HCT116 (cell line): ENCODE measurements around the gene LRRK1. TPM values are rescaled to one million over a fixed set of nuclear protein-coding genes. Genes with fewer than 3 reads are reported as not detected.

Experiments used
- ATAC-seq: fragments of 200-7000 bp; cut with Tn5 transposase; 2 replicates; pipeline ENCODE4 v1.9.1; 2020; ENCODE audit warnings: mild to moderate bottlenecking, moderate library complexity
- BruUV-seq: library from RNA; stranded (reverse); fragments of 400-500 nt; replicated peaks from 2 replicates; lab custom pipeline; 2021; lab: Mats Ljungman, UMichigan
- CTCF ChIA-PET: fragments of 300-600 bp; sonication (Branson Sonifier 250); formaldehyde crosslinking; loops from one replicate; lab custom pipeline; 2021; ENCODE audit warnings: antibody characterized with exemption; lab: Charles Lee
- POLR2A ChIA-PET: fragments of 300-600, 350-600 bp; sonication (Branson Sonifier 250); formaldehyde crosslinking; loops from one replicate; lab custom pipeline; 2021; ENCODE audit warnings: antibody characterized with exemption; lab: Charles Lee
- RAD21 ChIA-PET, 2 experiments: fragments of 300-600 bp; sonication (Branson Sonifier 250); formaldehyde crosslinking; loops; one replicate each; lab custom pipeline; 2023; ENCODE audit warnings: low total read pairs in 2 of 2; ENCODE audit not compliant: uncharacterized antibody in 2 of 2, unreplicated experiment in 2 of 2, low non-redundant PET in 1 of 2; lab: Charles Lee
- DNase-seq: peaks from one replicate; pipeline ENCODE4 v3.0.0-alpha.2; 2010; ENCODE audit warnings: low read depth, low spot score
- H2AFZ ChIP-seq: fragments of 200-600 bp; shearing (Covaris generic), sonication (generic); 2 replicates; pipeline ENCODE4 v1.6.1; 2017; ENCODE audit warnings: low read depth, mixed run types, mixed read lengths, antibody characterized with exemption, low read length; ENCODE audit not compliant: poor library complexity, severe bottlenecking
- H3K27ac ChIP-seq: 2 replicates; pipeline ENCODE4 v1.5.1; 2012; ENCODE audit warnings: low read depth, low read length
- H3K27me3 ChIP-seq: fragments of 200-600 bp; sonication (generic); 2 replicates; pipeline ENCODE4 v1.6.1; 2016; ENCODE audit warnings: mixed run types, low read length, mixed read lengths; ENCODE audit not compliant: insufficient read depth
- H3K36me3 ChIP-seq, 2 experiments: fragments of 200-500 bp in 1 of 2; fragments of 200-600 bp in 1 of 2; sonication (Bioruptor generic) in 1 of 2; sonication (generic) in 1 of 2; 2 replicates each; pipeline versions ENCODE4 v1.5.1 to v1.6.1; 2014 to 2016; ENCODE audit warnings: low read length in 2 of 2, inconsistent platforms in 1 of 2, mixed read lengths in 1 of 2, mixed run types in 1 of 2; ENCODE audit not compliant: insufficient read depth in 2 of 2, control insufficient read depth in 1 of 2
- H3K4me1 ChIP-seq, 2 experiments: fragments of 200-600 bp in 1 of 2; sonication (generic) in 1 of 2; 2 replicates each; pipeline versions ENCODE4 v1.5.1 to v1.6.1; 2012 to 2017; ENCODE audit warnings: low read length in 2 of 2, inconsistent platforms in 1 of 2, mild to moderate bottlenecking in 1 of 2, mixed read lengths in 1 of 2, mixed run types in 1 of 2, moderate library complexity in 1 of 2; ENCODE audit not compliant: insufficient read depth in 2 of 2, control insufficient read depth in 1 of 2
- H3K4me2 ChIP-seq: fragments of 200-600 bp; sonication (generic); 2 replicates; pipeline ENCODE4 v1.6.1; 2017; ENCODE audit warnings: mixed run types, low read length, mixed read lengths
- H3K4me3 ChIP-seq, 2 experiments: fragments of 200-600 bp in 1 of 2; sonication (generic) in 1 of 2; replicated peaks in 1 of 2; 2 replicates each; pipeline ENCODE4 v1.5.1; 2011 to 2016; ENCODE audit warnings: low read length in 2 of 2, control low read depth in 1 of 2, low read depth in 1 of 2, mild to moderate bottlenecking in 1 of 2, mixed read lengths in 1 of 2, mixed run types in 1 of 2
- H3K79me2 ChIP-seq: fragments of 200-600 bp; sonication (generic); 2 replicates; pipeline ENCODE4 v1.6.1; 2017; ENCODE audit warnings: mild to moderate bottlenecking, mixed run types, low read length, moderate library complexity, mixed read lengths; ENCODE audit not compliant: insufficient read depth
- H3K9ac ChIP-seq: fragments of 200-600 bp; sonication (generic); 2 replicates; pipeline ENCODE4 v1.6.1; 2016; ENCODE audit warnings: low read length, mixed read lengths
- H3K9me2 ChIP-seq: fragments of 200-600 bp; sonication (generic), shearing (Covaris generic); 2 replicates; pipeline ENCODE4 v1.6.1; 2017; ENCODE audit warnings: mixed run types, mild to moderate bottlenecking, moderate library complexity; ENCODE audit not compliant: insufficient read depth
- H3K9me3 ChIP-seq, 2 experiments: fragments of 200-500 bp in 1 of 2; fragments of 200-600 bp in 1 of 2; sonication (Bioruptor generic) in 1 of 2; sonication (generic) in 1 of 2; 2 replicates each; pipeline ENCODE4 v1.6.1; 2014 to 2017; ENCODE audit warnings: low read length in 2 of 2, mixed read lengths in 2 of 2, inconsistent platforms in 1 of 2, low read depth in 1 of 2, mild to moderate bottlenecking in 1 of 2, mixed run types in 1 of 2, moderate library complexity in 1 of 2; ENCODE audit not compliant: control insufficient read depth in 1 of 2, insufficient read depth in 1 of 2
- H4K20me1 ChIP-seq: fragments of 200-600 bp; sonication (generic), shearing (Covaris generic); 2 replicates; pipeline ENCODE4 v1.6.1; 2017; ENCODE audit warnings: mixed run types, mild to moderate bottlenecking, moderate library complexity; ENCODE audit not compliant: insufficient read depth
- CBX3 ChIP-seq: IDR thresholded peaks from 2 replicates; pipeline ENCODE4 v1.6.1; 2012; ENCODE audit warnings: low read depth
- CEBPB ChIP-seq: IDR thresholded peaks from 2 replicates; pipeline ENCODE4 v1.6.1; 2012; ENCODE audit warnings: low read depth
- CTCF ChIP-seq, 3 experiments: fragments of 200-600 bp in 1 of 3; sonication (generic) in 1 of 3; IDR thresholded peaks in 2 of 3; conservative IDR thresholded peaks in 1 of 3; 2 replicates each; pipeline ENCODE4 v1.5.1; 2012 to 2017; ENCODE audit warnings: low read depth in 2 of 3, low read length in 2 of 3, antibody characterized with exemption in 1 of 3, borderline replicate concordance in 1 of 3, control low read depth in 1 of 3, mild to moderate bottlenecking in 1 of 3, mixed read lengths in 1 of 3, mixed run types in 1 of 3, moderate library complexity in 1 of 3; ENCODE audit not compliant: insufficient read depth in 1 of 3
- ELF1 ChIP-seq: IDR thresholded peaks from 2 replicates; pipeline ENCODE4 v1.6.1; 2012; ENCODE audit warnings: low read depth, borderline replicate concordance
- EZH2phosphoT487 ChIP-seq: fragments of 200-600 bp; IDR thresholded peaks from 2 replicates; pipeline ENCODE4 v1.6.1; 2018; ENCODE audit warnings: antibody characterized with exemption, borderline replicate concordance
- POLR2AphosphoS5 ChIP-seq: IDR thresholded peaks from 2 replicates; pipeline ENCODE4 v1.6.1; 2011; ENCODE audit warnings: mild to moderate bottlenecking, low read depth, low read length, moderate library complexity
- RAD21 ChIP-seq: IDR thresholded peaks from 2 replicates; pipeline ENCODE4 v1.6.1; 2012; ENCODE audit warnings: low read depth, mild to moderate bottlenecking
- REST ChIP-seq: IDR thresholded peaks from 2 replicates; pipeline ENCODE4 v1.6.1; 2012; ENCODE audit warnings: low read depth
- SRF ChIP-seq: IDR thresholded peaks from 2 replicates; pipeline ENCODE4 v1.6.1; 2012; ENCODE audit warnings: low read depth
- TCF7L2 ChIP-seq: IDR thresholded peaks from 2 replicates; pipeline ENCODE4 v1.7.0; 2011; ENCODE audit warnings: borderline replicate concordance, inconsistent platforms; ENCODE audit not compliant: insufficient read depth, insufficient read length; ENCODE audit errors: extremely low read depth
- YY1 ChIP-seq: IDR thresholded peaks from 2 replicates; pipeline ENCODE4 v1.6.1; 2011; ENCODE audit warnings: low read length, low read depth, moderate library complexity, mild to moderate bottlenecking; ENCODE audit not compliant: insufficient replicate concordance; ENCODE audit errors: extremely low read depth
- ZBTB33 ChIP-seq: IDR thresholded peaks from 2 replicates; pipeline ENCODE4 v1.6.1; 2011; ENCODE audit warnings: mild to moderate bottlenecking, low read length, moderate library complexity; ENCODE audit not compliant: insufficient replicate concordance; ENCODE audit errors: extremely low read depth
- ZFX ChIP-seq: fragments of 450-650 bp; IDR thresholded peaks from 2 replicates; pipeline ENCODE4 v1.6.1; 2017
- intact Hi-C: fragments of 100-400 bp; cut with micrococcal nuclease; formaldehyde crosslinking; loops from 2 replicates; pipeline ENCODE4 v1.10.0; 2022
- total RNA-seq: library from RNA; stranded (reverse); gene quantifications from one replicate; pipeline ENCODE4 v1.2.1, GENCODE V29; 2021; ENCODE audit not compliant: unreplicated experiment

The LRRK1 gene
- total RNA-seq, 1 experiment from 2014 or later = 21.6 TPM

GRCh38 chr15:100875976-100876375 is 43.2 kb upstream of the LRRK1 start:
- ChIA-PET RAD21 (no interaction called here), POLR2A (no interaction called here), CTCF (interaction anchor here (1.2 to 1.6 kb wide), 2 partner anchors 131 to 204 kb away, joined by 3 to 5 read pairs; no protein-coding TSS in a partner anchor)
- Histone ChIP-seq H3K4me1 (peaks cover 22 to 49% of the 10 kb centered on the region in 2 experiments), H4K20me1 (no peaks in the 10 kb centered on the region; the same call in 1 of the 2 replicates), H2AFZ (no peak overlapping the region), H3K9ac (no peak overlapping the region), H3K4me2 (no peak overlapping the region), H3K27me3 (no peaks in the 10 kb centered on the region), H3K27ac (no peak overlapping the region), H3K9me3 (no peaks in the 10 kb centered on the region), H3K36me3 (peaks cover 0 to 3% of the 10 kb centered on the region in 2 experiments; a peak in 1 of 4 replicates), H3K79me2 (peaks cover 25% of the 10 kb centered on the region), H3K9me2 (no peaks in the 10 kb centered on the region), H3K4me3 (no peak overlapping the region)
- no TSS peak for BruUV-seq
- ATAC-seq (no peak), DNase-seq (no peak)
- TF ChIP-seq REST = no peak
- TF ChIP-seq CTCF (IDR thresholded peaks at IDR 0.05 in 2 of 3, conservative IDR thresholded peaks at IDR 0.05 in 1 of 3; ENCODE audit: borderline replicate concordance in 1 of 3, insufficient read depth in 1 of 3, low read depth in 2 of 3, low read length in 2 of 3) = no peak
- TF ChIP-seq ZFX = no peak
- no peak for TF ChIP-seq POLR2AphosphoS5
- no peak for TF ChIP-seq YY1
- no peak for TF ChIP-seq TCF7L2
- no peak for TF ChIP-seq ELF1
- no peak for TF ChIP-seq ZBTB33
- no peak for TF ChIP-seq CBX3
- TF ChIP-seq SRF = no peak
- no peak for TF ChIP-seq EZH2phosphoT487
- no peak for TF ChIP-seq CEBPB
- TF ChIP-seq RAD21 = no peak
- intact Hi-C loops = no loop called here
